ENCODE results near the gene KCNJ4.

KCNJ4 gene

DNA sequence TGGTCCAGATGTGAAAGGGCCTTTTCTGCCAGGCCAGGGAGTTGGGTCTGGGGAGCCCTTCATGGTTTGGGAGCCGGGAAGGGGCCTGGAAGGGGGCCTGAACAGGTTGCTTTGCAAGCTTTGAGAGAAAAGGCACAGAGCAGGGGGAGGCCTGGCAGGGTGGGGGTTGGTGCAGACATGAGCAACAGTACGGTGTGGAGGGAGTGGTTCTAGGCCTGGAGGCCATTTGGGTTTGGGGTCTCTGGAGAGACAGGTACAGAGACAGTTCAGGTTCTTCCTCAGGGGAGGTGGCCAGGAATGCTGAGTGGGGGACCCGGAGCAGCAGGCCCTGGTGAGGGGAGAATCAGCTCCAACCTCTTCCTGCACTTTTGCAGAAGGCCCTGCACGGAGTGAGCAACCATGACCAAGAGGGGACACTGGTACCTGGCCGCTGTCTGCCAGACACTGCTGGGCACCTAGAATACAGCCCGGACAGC lies 14.3 kb upstream of the KCNJ4 start:
- no peak for DNase-seq

DNA sequence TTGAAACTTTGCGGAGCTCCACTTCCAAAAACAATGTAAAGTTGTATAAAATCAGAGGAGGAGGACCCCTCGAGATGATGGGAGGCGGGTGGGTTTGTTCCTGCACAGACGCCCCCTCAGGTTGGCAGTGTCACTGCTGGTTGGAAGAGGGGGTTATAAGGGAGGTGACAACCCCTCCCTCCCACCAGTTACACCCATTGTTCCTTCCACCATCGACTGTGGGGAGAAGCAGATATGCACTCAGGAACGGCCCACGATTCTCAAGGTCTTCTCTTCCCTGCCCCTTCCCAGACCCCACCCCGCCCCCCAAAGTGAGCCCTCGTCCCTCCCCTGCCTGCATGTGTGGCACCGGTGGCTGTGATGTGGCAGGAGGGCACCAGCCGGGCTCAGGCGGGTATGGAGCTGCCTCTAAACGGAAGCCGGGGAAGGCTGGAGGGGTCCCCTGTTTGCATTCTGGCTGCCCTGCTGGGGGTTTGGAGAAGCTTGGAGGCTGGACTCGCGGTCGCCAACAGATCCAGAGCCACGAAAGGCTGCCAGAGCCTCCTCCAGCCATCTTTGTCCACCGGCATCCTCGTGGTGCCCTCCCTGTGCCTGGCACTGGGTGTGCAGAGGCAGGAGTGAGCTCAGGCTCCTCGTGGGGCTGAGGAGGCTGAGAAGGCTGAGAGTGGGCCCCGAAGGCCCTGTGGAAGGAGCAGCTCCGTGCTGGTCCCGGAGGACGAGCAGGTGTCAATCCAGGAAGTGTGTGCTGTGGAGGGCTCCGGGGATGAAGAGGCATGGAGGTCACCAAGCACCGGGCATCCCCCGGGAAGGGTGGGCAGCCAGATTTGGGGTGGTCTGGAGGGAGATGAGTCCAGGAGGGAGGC lies 13.7 kb upstream of the KCNJ4 start:
- no peak for DNase-seq

DNA sequence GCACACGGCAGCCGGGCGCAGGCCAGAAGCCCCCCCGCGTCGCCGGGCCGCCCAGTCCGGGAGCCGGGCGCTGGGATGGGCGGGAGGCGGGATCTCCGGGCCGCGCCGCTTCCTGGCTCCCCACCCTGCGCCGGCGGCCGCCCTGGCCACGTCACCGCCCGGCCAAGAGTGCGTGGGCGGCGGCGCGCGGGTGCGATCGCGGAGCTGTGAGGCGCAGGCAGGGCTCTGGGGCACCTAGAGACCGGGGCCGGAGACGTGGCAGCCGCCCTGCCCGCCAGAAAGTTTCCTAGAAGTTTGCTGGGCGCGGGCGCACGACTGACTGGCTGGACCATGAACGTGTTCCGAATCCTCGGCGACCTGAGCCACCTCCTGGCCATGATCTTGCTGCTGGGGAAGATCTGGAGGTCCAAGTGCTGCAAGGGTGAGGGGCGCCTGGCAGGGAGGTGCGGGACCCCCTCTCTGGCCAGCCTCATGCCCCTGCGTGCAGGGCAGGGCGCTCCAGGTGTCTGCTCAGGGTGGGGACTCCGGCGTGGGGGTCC lies 13.0 kb upstream of the KCNJ4 start, which contains the start of gene KDELR3:
Gene KDELR3, plus strand, starts transcription at position 193 of the 539 bp plus-strand sequence. Its CDS starts 138 bp downstream, at position 331.
- DNase-seq: peak; percentile 24

DNA sequence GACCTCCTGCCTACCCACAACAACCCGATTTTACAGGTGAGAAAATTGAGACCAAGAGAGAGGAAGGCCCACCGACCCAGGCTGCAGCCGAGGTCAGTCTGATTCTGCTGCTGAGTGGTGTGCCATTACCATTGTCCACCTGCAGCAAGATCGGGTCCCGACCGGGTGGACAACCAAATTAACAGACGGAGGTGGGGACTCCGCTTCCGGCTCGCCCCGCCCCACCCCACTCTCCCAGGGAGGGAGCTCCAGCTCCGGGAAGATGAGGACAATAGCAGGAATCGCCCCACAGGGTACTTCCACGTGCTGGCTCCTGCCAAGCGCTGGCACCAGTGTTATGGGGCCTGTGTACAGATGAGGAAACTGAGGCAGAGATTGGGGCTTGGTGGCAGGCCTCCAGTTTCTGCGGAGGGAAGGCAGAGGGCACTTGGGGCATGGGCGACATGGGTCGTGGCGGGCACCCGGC lies 12.5 kb upstream of the KCNJ4 start:
- DNase-seq: no peak

DNA sequence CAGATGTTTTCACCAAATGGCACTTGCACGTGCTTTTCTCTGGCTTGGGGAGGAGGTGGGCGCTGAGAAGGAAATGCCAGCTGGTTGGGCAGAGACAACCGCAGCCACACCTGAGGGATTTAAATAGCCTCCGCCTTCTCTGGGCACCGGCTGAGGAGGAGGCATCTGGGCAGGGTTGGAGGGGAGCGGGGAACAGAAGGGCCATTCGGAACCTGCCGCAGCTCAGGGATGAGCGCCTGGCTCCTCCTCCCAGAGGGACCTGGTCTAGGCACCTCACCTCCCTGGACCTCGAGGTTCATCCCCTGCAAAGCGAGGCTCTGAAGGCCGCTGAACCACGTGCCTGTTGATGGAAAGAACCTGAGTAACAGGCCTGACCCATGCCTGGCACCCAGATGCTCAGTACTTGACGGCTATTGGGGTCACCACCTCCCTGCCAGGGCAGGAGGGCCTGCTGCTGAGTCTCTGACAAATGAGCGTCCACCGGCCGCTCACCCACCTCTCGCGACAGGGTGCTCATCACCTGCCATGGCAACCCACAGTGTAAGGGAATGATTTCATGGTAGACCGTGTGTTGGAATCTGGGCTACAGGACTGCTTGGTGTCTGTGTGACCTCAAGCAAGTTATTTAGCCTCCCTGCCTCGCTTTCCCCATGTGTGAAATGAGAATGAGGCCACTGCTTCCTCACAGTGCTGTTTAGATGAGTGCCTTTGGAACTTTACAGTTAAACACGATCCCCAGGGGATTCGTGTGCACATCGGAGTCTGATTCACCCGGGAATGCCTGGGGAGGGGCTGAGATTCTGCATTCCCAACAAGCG lies 10.9 kb upstream of the KCNJ4 start:
- no peak for DNase-seq

DNA sequence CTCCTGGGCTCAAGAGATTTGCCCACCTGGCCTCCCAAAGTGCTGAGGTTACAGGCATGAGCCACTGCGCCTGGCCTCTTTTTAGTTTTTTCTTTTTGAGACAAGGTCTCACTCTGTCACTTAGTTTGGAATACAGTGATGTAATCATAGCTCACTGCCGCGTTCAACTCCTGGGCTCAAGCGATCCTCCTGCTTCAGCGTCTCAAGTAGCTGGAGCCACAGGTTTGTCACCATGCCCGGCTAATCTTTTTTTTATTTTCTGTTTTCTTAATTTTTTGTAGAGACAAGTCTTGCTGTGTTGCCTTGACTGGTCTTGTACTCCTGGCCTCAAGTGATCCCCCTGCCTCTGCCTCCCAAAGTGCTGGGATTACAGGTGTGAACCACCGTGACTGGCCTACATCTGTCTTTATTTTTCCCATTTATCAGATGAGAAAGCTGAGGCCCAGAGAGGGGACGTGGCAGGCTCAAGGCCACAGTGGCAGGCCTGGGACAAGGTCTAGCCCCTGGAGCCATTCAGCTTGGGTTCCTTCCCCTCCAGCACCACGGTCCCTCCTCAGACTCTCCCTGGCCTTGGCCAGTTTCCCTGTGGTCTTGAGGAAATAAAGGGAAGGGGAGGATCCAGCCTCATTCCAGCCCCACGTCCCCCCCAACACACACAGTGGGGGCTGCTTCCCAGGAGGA lies 10.1 kb upstream of the KCNJ4 start:
- no peak for DNase-seq

DNA sequence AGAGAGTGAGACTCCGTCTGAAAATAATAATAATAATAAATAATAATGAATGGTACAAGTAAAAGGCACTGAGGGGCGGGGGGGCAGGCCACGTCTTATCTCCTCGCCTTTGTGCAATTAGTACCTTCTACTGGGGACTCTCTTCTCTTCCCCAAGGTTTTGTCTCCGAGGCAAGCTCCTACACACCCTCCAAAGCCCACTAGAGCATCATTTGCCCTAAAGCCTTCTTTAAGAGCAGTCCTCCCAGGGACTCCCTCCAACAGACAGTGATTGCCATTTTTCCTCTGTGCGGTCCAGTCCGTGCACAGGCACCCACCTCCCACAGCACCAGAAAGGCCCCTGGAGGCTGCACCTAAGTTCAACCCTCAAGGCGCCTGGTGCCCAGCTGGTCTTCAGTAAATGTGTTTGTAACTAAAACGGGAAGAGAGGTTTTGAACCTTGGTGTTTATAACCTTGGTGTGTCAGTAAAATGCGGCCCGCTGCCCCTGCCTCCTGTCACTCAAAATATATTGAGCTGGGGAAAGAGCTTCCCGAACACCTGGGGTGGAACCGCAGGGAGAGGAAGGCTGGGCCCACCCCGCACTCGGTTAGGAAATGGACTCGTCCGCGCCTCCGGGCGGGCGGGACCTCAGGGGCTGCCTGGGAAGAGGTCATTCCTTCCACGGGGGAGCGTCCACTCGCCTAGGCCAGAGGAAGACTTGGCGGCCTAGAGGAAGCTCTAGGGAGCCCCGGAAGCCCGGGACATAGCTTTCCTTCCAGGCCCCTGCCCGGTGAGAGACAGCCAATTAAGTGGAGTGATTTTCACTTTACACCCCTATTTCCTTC lies 8.2 kb upstream of the KCNJ4 start:
- DNase-seq: no peak

DNA sequence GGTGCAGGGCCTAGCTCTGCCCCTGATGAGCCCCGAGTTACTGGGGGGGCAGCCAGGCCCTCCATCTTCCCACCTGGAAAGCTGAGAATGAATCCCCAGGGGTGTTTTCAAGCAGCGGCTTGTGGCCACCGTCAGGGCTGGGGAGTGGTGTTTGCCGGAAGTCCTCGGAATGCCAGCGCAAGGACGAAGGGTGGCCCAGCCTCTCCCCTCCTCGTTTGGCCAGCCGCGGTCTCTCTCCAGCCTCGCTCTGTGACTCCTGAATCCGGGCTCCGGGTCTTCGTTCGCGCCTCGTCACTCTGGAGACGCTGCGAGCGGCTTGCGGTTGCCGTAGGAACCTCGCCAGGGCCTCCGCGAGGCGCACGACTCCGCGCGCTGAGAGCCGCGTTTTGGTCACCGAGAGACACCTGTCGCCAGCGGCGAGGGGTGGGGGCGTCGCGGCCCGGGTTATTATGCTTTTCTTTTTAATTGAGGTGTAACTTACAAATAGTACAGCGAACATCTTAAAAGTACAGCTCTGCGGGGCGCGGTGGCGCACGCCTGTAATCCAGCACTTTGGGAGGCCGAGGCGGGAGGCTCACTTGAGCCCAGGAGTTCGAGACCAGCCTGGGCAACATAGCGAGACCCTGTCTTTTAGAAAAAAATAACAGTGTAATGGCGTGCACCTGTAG lies 6.5 kb upstream of the KCNJ4 start:
- peak; percentile 15 for DNase-seq

DNA sequence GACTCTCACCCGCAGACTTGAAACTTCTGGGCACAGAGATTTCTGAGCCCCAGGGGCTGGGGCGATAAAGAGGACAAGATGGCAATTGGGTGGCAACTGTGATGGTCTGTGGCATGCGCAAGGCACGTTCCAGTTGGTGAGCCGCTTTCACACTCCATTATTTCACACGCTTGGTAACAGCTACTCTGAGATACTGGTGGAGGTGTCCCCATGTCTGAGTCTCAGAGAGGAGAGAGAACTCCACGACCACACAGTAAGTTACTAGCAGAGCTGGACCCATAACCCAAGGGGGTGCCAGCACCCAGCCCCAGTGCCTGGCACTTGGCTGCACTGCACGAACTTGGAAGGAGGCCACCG lies 6.0 kb upstream of the KCNJ4 start:
- no peak for DNase-seq

DNA sequence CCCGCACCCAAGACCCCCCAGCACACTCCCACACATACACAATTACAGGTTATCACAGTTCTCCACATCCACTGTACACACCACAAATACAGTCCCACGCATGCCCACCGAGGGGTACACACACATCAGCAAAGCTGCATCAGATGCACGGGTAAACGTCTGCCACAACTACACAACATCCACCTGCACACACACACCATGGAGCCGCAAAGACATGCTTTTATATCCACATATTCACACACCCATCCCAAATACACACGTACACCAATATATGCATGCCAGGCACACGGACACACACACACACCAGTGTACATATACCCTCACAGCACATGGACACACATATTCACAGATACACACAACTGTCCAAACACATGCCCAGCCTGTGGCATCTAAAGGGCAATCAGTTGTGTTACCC lies 5.4 kb upstream of the KCNJ4 start:
- no peak for DNase-seq

DNA sequence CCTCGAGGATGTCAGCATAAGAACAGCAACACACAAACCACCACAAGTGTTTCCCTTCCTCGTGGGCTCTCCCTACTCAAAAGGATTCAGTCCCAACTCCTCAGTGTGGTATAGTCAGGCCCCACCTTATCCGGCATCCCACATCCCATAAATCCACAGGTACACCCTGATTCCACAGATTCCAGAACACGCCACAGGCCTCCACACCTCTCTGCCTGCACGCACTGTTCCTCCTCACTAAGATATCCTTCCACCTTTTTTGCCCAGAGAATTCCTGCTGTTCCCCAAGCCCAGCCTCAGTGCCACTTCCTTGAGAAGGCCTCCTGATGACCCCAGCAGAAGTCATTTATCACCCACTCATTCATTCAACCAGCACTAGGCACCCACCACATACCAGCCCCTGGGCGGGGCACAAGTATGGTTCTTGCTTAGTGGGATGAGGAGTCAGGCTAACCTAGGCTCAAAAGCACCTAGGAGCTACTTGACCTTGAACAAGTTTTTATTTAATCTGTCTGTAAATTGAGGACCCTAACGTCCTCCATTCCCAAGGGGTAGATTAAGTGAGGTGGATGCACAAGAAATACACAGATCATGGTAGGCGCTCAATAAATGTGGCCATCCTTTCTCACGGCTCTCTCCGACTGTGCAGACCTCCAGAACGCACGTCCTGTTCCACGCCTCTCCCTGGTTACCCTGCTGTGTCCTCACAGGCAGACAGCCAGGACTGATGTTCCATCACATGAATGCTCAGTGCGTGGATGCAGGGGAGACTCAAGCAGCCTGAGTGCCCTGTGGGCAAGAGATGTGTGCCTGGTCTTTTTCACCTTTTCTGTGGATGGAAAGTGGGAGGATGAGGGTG lies 2.1 kb upstream of the KCNJ4 start:
- DNase-seq: no peak

DNA sequence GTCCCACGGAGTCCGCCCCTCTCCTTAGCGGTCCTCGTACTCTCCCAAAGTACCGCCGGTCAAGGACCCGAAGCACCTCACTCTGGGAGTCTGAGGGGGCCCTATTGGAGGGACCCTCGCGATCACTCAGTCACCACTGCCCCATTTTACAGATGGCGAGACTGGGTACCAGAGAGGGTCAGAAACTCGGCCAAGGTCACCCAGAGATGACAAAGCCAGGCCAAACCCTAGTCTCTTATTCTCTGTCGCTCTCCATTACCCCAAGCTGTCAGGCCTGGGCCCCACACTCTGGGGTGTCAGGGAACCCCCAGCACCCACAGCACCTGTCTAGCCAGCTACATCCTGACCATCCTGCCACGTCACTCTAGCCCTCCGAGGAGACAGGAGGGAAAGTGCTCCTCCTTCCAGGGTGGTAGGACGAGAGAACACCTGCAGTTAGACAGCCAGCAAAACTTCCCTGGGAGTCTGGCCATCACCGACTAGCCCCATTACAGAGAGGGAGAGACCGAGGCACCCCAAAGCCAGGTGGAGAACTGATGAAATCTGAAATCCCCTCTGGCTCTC lies 1.4 kb upstream of the KCNJ4 start:
- no peak for DNase-seq

DNA sequence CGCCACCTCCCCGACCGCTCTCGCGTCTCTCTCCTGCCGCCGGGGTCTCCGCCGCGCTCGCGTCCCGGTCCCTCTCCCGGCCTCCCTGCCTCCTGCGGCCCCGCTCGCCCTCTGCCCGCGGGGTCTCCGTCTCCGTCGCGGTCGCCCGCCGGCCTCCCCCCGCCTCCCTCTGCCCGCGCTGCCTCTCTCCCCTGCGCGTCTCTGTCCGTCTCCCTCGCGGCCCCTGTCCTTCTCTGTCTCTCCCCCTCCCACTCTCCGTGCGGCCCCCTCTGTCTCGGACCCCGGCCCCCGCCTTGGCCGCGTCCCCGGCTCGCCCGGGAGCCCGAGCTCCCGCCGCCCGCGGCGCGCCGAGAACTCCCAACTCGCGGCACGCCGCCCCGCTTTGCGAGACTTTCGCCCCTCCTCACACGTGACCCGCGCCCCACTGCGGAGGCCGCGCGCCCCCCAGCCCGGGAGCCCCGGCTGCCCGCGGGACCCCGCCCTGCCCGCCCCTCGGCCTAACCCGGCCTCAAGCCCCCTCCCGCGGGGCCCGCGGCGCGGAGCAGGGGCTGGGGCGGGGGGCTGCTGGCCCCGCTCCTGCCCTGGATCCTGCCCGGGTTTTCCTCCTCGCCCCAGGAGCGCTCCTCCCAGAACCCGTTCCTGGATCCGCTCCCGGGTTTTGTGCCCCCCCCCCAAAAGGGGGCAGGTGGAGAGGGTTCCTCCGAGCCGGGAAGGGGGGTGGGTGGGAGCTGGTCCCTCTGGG lies 702 bp upstream of the KCNJ4 start:
- DNase-seq: no peak

DNA sequence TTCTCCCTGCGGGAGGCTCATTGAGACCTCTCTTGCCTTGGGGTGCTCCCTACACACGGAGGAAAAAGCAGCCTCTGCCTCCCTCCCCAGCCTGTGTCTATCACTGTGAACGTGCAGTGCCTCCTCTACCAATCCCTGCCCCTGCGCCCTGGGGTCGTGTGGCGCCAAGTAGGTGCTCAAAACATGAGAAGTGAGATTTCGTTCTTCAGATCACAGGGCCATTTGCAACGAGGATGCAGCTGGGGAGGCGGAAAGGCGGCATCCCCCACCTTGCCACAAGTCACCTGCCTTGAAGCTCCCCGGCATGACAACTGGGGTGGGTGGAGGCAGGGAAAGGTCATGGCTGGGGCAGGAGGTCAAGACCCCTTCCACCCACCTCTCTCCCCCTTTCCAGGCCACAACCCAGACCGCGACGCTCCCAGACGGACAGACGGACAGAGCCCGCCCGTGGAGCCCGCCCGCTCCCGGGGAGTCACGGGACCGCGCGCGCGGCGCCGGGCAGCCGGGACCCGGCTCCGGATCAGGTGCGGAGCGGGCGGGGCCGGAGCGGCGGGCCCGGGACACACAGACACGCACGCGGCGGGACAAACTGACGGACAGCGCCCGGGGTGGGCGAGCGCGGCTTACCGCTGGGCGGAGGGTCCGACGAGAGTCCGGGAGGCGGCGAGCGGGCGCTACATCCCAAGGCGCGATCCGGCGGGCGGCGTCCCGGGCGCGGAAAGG lies 485 bp downstream of the KCNJ4 start:
- DNase-seq: no peak

DNA sequence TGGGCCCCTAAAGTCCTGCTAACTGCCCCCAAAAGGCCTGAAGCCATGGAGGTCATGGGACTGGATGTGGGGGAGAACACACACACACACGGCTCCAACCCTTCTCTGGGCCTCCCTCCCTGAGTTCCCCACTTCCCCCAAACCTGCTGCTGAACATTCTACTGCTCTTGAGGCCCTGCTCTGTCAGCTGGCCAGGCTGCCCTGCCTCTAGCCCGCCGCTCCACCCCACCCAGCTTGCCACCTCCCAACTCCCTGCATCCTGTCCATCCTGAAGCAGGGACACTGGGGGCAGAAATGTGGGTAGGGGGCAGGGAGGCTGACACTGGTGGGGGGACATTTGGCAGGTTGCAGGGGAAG lies 1.0 kb downstream of the KCNJ4 start:
- DNase-seq: no peak

DNA sequence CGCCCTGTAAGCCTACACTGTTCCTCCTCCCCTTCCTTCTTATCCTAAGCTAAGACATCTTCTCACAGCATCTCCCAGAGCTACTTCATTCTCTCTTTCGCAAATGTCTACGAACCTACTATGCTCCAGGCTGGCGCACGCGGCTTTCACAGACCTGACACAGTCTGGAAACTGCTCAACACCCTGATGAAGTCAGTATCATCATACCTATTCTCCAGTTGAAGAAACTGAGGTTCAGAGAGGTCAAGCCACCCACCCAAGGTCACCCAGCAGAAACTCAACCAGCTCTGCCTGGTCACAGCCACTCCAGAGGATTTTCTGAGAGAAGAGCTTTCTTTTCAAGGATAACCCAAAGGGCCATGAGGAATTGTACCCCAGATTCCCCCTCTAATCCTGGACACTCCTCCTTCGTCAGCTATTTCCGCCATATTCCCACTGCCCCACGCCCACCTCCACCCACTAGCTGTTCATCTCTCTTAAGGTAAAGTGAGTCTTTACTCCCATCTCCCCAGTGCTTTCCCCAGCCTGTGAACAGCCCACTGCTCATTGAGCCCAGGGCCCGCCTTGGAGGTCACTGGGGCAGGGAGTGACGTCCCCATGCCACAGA lies 1.8 kb downstream of the KCNJ4 start:
- no peak for DNase-seq

DNA sequence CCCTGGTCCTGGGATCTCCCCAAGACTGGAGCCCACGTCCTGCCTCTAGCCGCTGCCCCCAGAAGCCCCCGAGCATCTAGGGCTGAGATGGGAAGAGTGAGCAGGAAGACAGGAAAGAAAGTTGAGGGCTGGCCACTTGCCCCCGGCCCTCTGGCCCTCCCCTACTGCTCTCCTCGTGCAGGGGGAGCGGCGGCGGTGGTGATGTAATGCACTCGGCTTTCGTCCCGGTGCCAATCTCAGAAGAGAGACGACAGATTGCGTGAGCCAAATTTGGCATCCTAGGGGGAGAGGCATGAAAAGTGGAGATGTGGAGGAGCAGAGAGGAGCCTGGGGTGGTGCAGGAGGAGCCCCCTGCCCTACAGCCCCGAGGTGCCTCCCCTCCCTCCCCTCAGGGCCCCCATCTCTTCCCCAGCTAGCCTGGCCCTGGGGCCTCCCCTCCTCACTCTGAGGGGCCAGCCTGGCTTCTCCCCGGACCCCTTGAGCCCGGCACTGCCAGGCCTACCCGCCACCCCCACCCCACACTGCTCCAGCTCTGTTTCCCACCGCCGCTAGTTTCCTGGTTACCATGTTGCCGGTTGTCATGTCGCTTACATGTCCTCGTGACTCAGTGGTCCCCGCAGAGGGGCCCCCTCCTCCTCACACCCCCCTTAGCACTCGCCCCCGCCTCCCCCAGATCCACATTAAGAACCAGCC lies 2.5 kb downstream of the KCNJ4 start:
- no peak for DNase-seq

DNA sequence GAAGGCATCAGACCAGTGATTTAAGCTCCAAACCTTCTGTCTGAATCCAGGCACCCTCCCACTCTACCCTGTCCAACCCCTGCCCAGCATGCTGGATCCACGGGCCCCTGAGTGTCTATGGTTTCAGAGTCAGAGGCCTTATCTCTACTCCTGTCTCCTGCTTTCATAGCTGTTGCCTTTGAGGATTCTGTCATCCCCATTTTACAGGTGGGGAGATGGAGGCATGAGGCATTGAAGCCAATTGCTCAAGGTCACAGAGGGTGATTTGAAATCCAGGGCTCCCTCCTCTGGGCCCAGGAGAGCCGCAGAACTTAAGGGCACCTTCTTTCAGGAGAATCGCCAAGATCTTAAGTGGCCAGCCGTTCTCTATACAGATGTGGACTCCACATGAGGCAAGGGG lies 3.1 kb downstream of the KCNJ4 start:
- no peak for DNase-seq
